Memory B cell (primary cell): ENCODE data around the gene PALM2AKAP2.

Source experiments
- ATAC-seq: fragments of 150-1000 bp; cut with Tn5 transposase; 2 replicates; pipeline ENCODE4 v1.10.0; 2021; ENCODE audit warnings: low read depth, mild to moderate bottlenecking, moderate library complexity
- DNase-seq, 2 donors: peaks; one replicate each; pipeline ENCODE4 v3.0.0; 2022; ENCODE audit warnings: low spot score in 2 of 2
- H3K27ac Mint-ChIP-seq: one replicate; pipeline ENCODE4 v1.8.0; 2022; ENCODE audit warnings: mild to moderate bottlenecking, moderate library complexity, mixed read lengths
- H3K27me3 Mint-ChIP-seq: one replicate; pipeline ENCODE4 v1.8.0; 2022; ENCODE audit warnings: mixed read lengths
- H3K36me3 Mint-ChIP-seq: one replicate; pipeline ENCODE4 v1.8.0; 2022; ENCODE audit warnings: mild to moderate bottlenecking, mixed read lengths
- H3K4me1 Mint-ChIP-seq: one replicate; pipeline ENCODE4 v1.8.0; 2022; ENCODE audit warnings: mixed read lengths
- H3K4me3 Mint-ChIP-seq: one replicate; pipeline ENCODE4 v1.8.0; 2022; ENCODE audit warnings: mild to moderate bottlenecking, moderate library complexity, mixed read lengths
- H3K9me3 Mint-ChIP-seq: one replicate; pipeline ENCODE4 v1.8.0; 2022; ENCODE audit warnings: mixed read lengths

The PALM2AKAP2 gene

GRCh38 chr9:109779711-109780452 lies at the start of gene PALM2AKAP2:
TSS of gene PALM2AKAP2 (plus strand) at chr9:109780198. CDS start at chr9:109780489, 291 bp downstream.
- Mint-ChIP-seq H3K4me1 (no peaks in the 10 kb centered on the region), H3K27ac (no peak within 1 kb of the TSS), H3K9me3 (no peaks in the 10 kb centered on the region), H3K27me3 (peaks cover 9% of the 10 kb centered on the region), H3K4me3 (no peak within 1 kb of the TSS), H3K36me3 (no peaks in the 10 kb centered on the region)
- DNase-seq (no peak), ATAC-seq (no peak)

GRCh38 chr9:109730228-109730627 lies 49.8 kb upstream of the PALM2AKAP2 start:
- Mint-ChIP-seq H3K27ac (no peak overlapping the region), H3K27me3 (peaks cover 10% of the 10 kb centered on the region), H3K4me3 (no peak overlapping the region), H3K9me3 (no peaks in the 10 kb centered on the region), H3K4me1 (no peaks in the 10 kb centered on the region), H3K36me3 (no peaks in the 10 kb centered on the region)
- no peak for DNase-seq
- no peak for ATAC-seq

GRCh38 chr9:109733690-109734089 lies 46.3 kb upstream of the PALM2AKAP2 start:
- Mint-ChIP-seq H3K9me3 (peaks cover 1% of the 10 kb centered on the region), H3K4me1 (no peaks in the 10 kb centered on the region), H3K27me3 (peaks cover 17% of the 10 kb centered on the region), H3K4me3 (no peak overlapping the region), H3K27ac (no peak overlapping the region), H3K36me3 (no peaks in the 10 kb centered on the region)
- DNase-seq = no peak
- no peak for ATAC-seq

- Mint-ChIP-seq H3K27ac (no peak overlapping the region), H3K4me3 (no peak overlapping the region), H3K9me3 (peaks cover 1% of the 10 kb centered on the region), H3K4me1 (no peaks in the 10 kb centered on the region), H3K36me3 (no peaks in the 10 kb centered on the region), H3K27me3 (peaks cover 17% of the 10 kb centered on the region)
- ATAC-seq (no peak), DNase-seq (no peak)
Measured at GRCh38 chr9:109734814-109735213, 45.2 kb upstream of the PALM2AKAP2 start.

GRCh38 chr9:109735801-109736200 lies 44.2 kb upstream of the PALM2AKAP2 start:
- no peak for ATAC-seq
- H3K4me1 Mint-ChIP-seq = no peaks in the 10 kb centered on the region
- H3K4me3 Mint-ChIP-seq = no peak overlapping the region
- no peak for DNase-seq
- H3K27me3 Mint-ChIP-seq = peaks cover 21% of the 10 kb centered on the region
- H3K9me3 Mint-ChIP-seq = peaks cover 1% of the 10 kb centered on the region
- no peak overlapping the region for H3K27ac Mint-ChIP-seq
- no peaks in the 10 kb centered on the region for H3K36me3 Mint-ChIP-seq

- no peaks in the 10 kb centered on the region for H3K4me1 Mint-ChIP-seq
- no peak for ATAC-seq
- H3K27ac Mint-ChIP-seq = no peak overlapping the region
- no peak overlapping the region for H3K4me3 Mint-ChIP-seq
- H3K27me3 Mint-ChIP-seq = peaks cover 17% of the 10 kb centered on the region
- DNase-seq = no peak
- peaks cover 1% of the 10 kb centered on the region for H3K9me3 Mint-ChIP-seq
- H3K36me3 Mint-ChIP-seq = no peaks in the 10 kb centered on the region
Measured at GRCh38 chr9:109737295-109737694, 42.7 kb upstream of the PALM2AKAP2 start.

GRCh38 chr9:109739760-109740159 lies 40.2 kb upstream of the PALM2AKAP2 start:
- Mint-ChIP-seq H3K27me3 (peaks cover 12% of the 10 kb centered on the region), H3K4me3 (no peak overlapping the region), H3K36me3 (no peaks in the 10 kb centered on the region), H3K9me3 (peaks cover 1% of the 10 kb centered on the region), H3K4me1 (no peaks in the 10 kb centered on the region), H3K27ac (no peak overlapping the region)
- no peak for ATAC-seq
- no peak for DNase-seq

- ATAC-seq (no peak), DNase-seq (no peak)
- Mint-ChIP-seq H3K36me3 (no peaks in the 10 kb centered on the region), H3K27ac (no peak overlapping the region), H3K9me3 (no peaks in the 10 kb centered on the region), H3K4me1 (no peaks in the 10 kb centered on the region), H3K4me3 (no peak overlapping the region), H3K27me3 (peaks cover 12% of the 10 kb centered on the region)
Measured at GRCh38 chr9:109742776-109743348, 37.1 kb upstream of the PALM2AKAP2 start.

DNA sequence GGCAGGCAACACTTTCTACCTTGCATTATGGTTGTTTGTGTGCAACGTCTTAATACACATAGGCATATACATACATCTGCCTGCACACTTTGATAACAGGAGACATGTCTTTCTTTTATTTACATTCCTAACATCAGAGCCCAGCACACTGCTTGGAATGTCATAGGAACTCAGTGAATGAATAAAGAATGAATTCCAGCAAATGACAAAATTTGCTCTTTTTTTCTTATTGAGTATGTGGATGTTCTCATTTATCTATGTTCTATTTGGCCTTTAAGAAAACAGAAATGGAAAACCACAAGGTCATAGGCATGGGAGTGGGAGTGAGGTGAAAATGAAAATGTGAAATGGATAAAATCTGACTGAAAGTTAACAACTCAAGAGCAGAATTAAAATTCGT lies 36.3 kb upstream of the PALM2AKAP2 start:
- Mint-ChIP-seq H3K36me3 (no peaks in the 10 kb centered on the region), H3K27me3 (peaks cover 12% of the 10 kb centered on the region), H3K27ac (no peak overlapping the region), H3K9me3 (no peaks in the 10 kb centered on the region), H3K4me1 (no peaks in the 10 kb centered on the region), H3K4me3 (no peak overlapping the region)
- ATAC-seq = no peak
- no peak for DNase-seq

DNA sequence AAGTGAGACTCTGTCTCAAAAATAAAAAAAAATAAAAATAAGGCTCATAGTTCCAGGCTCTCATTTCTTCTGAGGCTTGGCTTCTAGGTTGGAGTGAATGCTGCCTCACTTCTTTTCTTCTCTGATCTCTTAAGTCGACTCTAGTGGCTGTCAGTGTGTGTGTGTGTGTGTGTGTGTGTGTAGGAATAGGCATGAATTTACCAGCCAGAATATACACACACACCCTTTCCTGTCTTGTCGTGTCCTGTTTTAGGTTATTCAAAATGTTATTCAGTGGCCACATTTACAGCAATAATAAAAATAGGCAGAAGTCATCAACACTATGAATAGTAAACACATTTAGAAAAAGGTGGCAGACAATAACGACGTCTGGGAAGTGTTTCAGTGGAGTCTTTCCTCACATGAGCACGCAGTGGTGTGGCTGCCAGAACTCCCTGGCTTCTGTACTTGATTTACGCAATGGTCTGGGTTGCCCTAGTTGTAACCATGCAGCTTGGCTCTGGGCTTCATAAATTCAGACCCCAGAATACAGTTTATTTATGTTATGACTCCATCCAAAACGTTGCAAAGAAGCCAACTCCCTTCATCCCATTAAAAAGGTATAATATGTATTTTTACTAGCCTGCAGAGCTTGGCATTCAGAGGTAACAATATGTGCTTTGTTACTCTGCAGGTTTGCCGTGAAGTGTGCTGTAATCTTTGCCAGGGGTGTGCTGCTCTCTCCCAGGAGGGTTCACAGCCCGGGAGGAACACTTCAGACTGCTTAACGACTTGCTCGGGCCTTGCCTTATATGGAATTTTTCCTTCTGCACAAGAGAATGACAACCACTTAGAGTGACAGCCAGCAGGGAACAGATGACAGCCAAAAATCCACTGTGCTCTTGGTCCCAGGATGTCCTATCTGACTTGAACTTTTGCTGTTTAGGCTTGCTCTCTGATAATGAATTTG lies 34.4 kb upstream of the PALM2AKAP2 start:
- Mint-ChIP-seq H3K4me1 (no peaks in the 10 kb centered on the region), H3K27me3 (peaks cover 7% of the 10 kb centered on the region)

GRCh38 chr9:109751253-109751652 lies 28.7 kb upstream of the PALM2AKAP2 start:
- H3K27me3 Mint-ChIP-seq = peaks cover 8% of the 10 kb centered on the region
- H3K4me3 Mint-ChIP-seq = no peak overlapping the region
- no peak overlapping the region for H3K27ac Mint-ChIP-seq
- DNase-seq = no peak
- ATAC-seq = no peak
- H3K9me3 Mint-ChIP-seq = peaks cover 2% of the 10 kb centered on the region
- H3K36me3 Mint-ChIP-seq = no peaks in the 10 kb centered on the region
- H3K4me1 Mint-ChIP-seq = no peaks in the 10 kb centered on the region

More for the DNA sequence above, 34.4 kb upstream of the PALM2AKAP2 start:
- DNase-seq (no peak), ATAC-seq (no peak)
- no peaks in the 10 kb centered on the region for H3K36me3 Mint-ChIP-seq
- H3K9me3 Mint-ChIP-seq = no peaks in the 10 kb centered on the region
- H3K27ac Mint-ChIP-seq = no peak overlapping the region
- no peak overlapping the region for H3K4me3 Mint-ChIP-seq

DNA sequence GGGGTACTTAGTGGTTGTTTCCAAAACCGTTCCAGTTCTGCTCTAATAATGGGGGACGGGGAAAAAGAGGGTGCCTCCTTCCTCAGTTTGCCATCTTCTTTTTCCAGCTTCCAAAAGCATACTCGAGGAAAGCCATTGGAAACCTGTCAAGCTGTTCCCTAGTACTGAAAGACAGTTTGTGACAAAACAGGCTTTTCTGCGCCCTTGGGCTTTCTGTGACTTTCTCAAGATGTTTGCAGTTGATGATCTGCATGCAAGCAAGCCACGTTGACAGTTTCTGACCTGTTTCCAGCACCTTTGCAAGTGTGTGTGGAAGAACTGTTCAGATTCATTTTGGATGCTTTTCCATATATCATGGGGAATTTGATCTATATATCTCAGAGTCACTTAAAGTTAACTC lies 26.7 kb upstream of the PALM2AKAP2 start:
- no peaks in the 10 kb centered on the region for H3K36me3 Mint-ChIP-seq
- DNase-seq = no peak
- no peak for ATAC-seq
- H3K4me1 Mint-ChIP-seq = no peaks in the 10 kb centered on the region
- H3K4me3 Mint-ChIP-seq = no peak overlapping the region
- peaks cover 2% of the 10 kb centered on the region for H3K9me3 Mint-ChIP-seq
- peaks cover 6% of the 10 kb centered on the region for H3K27me3 Mint-ChIP-seq
- no peak overlapping the region for H3K27ac Mint-ChIP-seq

GRCh38 chr9:109755040-109755439 lies 25.0 kb upstream of the PALM2AKAP2 start:
- DNase-seq (no peak), ATAC-seq (no peak)
- Mint-ChIP-seq H3K4me3 (no peak overlapping the region), H3K27me3 (peaks cover 8% of the 10 kb centered on the region), H3K9me3 (peaks cover 2% of the 10 kb centered on the region), H3K27ac (no peak overlapping the region), H3K4me1 (no peaks in the 10 kb centered on the region), H3K36me3 (no peaks in the 10 kb centered on the region)

DNA sequence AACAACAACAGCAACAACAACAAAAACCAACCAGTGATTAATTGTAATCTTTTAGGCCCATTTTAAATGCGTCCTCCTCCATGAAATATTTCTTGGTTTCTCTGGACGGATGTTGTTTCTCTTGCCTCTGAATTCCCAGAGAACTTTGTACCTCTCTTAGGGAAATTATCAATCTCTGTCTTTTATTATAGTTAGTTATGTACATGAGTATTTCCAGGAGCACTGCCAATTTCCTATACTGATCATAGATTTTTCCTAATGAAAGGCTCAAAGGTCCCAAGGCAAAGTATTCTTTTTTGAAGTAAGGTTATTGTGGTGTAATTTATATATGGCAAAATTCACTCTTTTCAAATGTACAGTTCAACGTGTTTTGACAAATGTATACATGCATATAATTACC lies 20.4 kb upstream of the PALM2AKAP2 start:
- H3K27ac Mint-ChIP-seq = no peak overlapping the region
- no peaks in the 10 kb centered on the region for H3K4me1 Mint-ChIP-seq
- H3K9me3 Mint-ChIP-seq = peaks cover 2% of the 10 kb centered on the region
- no peak for ATAC-seq
- no peak for DNase-seq
- H3K36me3 Mint-ChIP-seq = peaks cover 3% of the 10 kb centered on the region
- no peak overlapping the region for H3K4me3 Mint-ChIP-seq
- peaks cover 10% of the 10 kb centered on the region for H3K27me3 Mint-ChIP-seq
